Mesodermal cell (in vitro differentiated cells): ENCODE results near the gene ARHGAP15.

Source experiments
- H3K27ac ChIP-seq: 2 replicates; pipeline ENCODE4 v1.7.0; 2013; ENCODE audit warnings: mild to moderate bottlenecking, low read depth, low read length, moderate library complexity; ENCODE audit not compliant: severe bottlenecking
- H3K36me3 ChIP-seq: 2 replicates; pipeline ENCODE4 v1.7.1; 2013; ENCODE audit warnings: mild to moderate bottlenecking, low read length, moderate library complexity; ENCODE audit not compliant: control insufficient read depth, insufficient read depth
- H3K4me1 ChIP-seq: one replicate; pipeline ENCODE4 v1.7.1; 2013; ENCODE audit warnings: mild to moderate bottlenecking, low read length; ENCODE audit not compliant: insufficient read depth, control insufficient read depth, poor library complexity, severe bottlenecking
- H3K4me3 ChIP-seq: 2 replicates; pipeline ENCODE4 v1.7.0; 2013; ENCODE audit warnings: low read length, control low read depth, mild to moderate bottlenecking; ENCODE audit not compliant: insufficient read depth, poor library complexity, severe bottlenecking; ENCODE audit errors: extremely low read depth
- H3K9me3 ChIP-seq: 2 replicates; pipeline ENCODE4 v1.7.1; 2013; ENCODE audit warnings: mild to moderate bottlenecking, low read length, moderate library complexity; ENCODE audit not compliant: control insufficient read depth
- WGBS, 2 experiments: methylation state at CpG; one replicate each; pipeline ENCODE4 v1.1.5; 2013; ENCODE audit warnings: missing lambda C conversion rate in 2 of 2; ENCODE audit not compliant: insufficient coverage in 2 of 2; 5-methylcytosine and 5-hydroxymethylcytosine counted together

The ARHGAP15 gene

GRCh38 chr2:143501106-143501676 lies 372.0 kb downstream of the ARHGAP15 start:
- Histone ChIP-seq H3K27ac (no peak overlapping the region), H3K9me3 (no peaks in the 10 kb centered on the region), H3K4me1 (no peaks in the 10 kb centered on the region), H3K4me3 (no peak overlapping the region), H3K36me3 (no peaks in the 10 kb centered on the region)
- WGBS, 2 experiments, result 93% methylated on average over 4 of the region's 7 CpGs; no CpG with 5 or more reads in 1 of the 2 experiments

- WGBS, 2 experiments, result no CpG with 5 or more reads among the region's 2 CpGs
Observed at GRCh38 chr2:143503280-143503679, 374.1 kb downstream of the ARHGAP15 start.

GRCh38 chr2:143504397-143504796 lies 375.2 kb downstream of the ARHGAP15 start:
- no peak overlapping the region for H3K4me3 ChIP-seq
- H3K4me1 ChIP-seq, result no peaks in the 10 kb centered on the region
- no peaks in the 10 kb centered on the region for H3K36me3 ChIP-seq
- no peak overlapping the region for H3K27ac ChIP-seq
- WGBS, 2 experiments, result 88% methylated on average over 2 of the region's 2 CpGs; no CpG with 5 or more reads in 1 of the 2 experiments
- H3K9me3 ChIP-seq, result no peaks in the 10 kb centered on the region

More at GRCh38 chr2:143503280-143503679, 374.1 kb downstream of the ARHGAP15 start:
- Histone ChIP-seq H3K4me1 (no peaks in the 10 kb centered on the region), H3K4me3 (no peak overlapping the region), H3K27ac (no peak overlapping the region), H3K9me3 (no peaks in the 10 kb centered on the region), H3K36me3 (no peaks in the 10 kb centered on the region)

- H3K9me3 ChIP-seq, result no peaks in the 10 kb centered on the region
- no peak overlapping the region for H3K27ac ChIP-seq
- no peak overlapping the region for H3K4me3 ChIP-seq
- no peaks in the 10 kb centered on the region for H3K36me3 ChIP-seq
- H3K4me1 ChIP-seq, result no peaks in the 10 kb centered on the region
- WGBS, 2 experiments, result 100% methylated on average over 1 of the region's 1 CpG; no CpG with 5 or more reads in 1 of the 2 experiments
Observed at GRCh38 chr2:143505542-143505941, 376.3 kb downstream of the ARHGAP15 start.

- no peaks in the 10 kb centered on the region for H3K36me3 ChIP-seq
- no peak overlapping the region for H3K27ac ChIP-seq
- no peak overlapping the region for H3K4me3 ChIP-seq
- 0 to 17% methylated on average over 1 to 2 of the region's 2 CpGs for WGBS, 2 experiments
- H3K4me1 ChIP-seq, result no peaks in the 10 kb centered on the region
- H3K9me3 ChIP-seq, result no peaks in the 10 kb centered on the region
Observed at GRCh38 chr2:143513081-143513480, 383.9 kb downstream of the ARHGAP15 start.

GRCh38 chr2:143514413-143514812 lies 385.2 kb downstream of the ARHGAP15 start:
- H3K27ac ChIP-seq, result no peak overlapping the region
- no peaks in the 10 kb centered on the region for H3K36me3 ChIP-seq
- no peaks in the 10 kb centered on the region for H3K4me1 ChIP-seq
- WGBS, 2 experiments, result 63 to 88% methylated on average over 1 of the region's 1 CpG
- H3K9me3 ChIP-seq, result no peaks in the 10 kb centered on the region
- no peak overlapping the region for H3K4me3 ChIP-seq

GRCh38 chr2:143515318-143515717 lies 386.1 kb downstream of the ARHGAP15 start:
- H3K27ac ChIP-seq, result no peak overlapping the region
- H3K9me3 ChIP-seq, result no peaks in the 10 kb centered on the region
- no peak overlapping the region for H3K4me3 ChIP-seq
- no peaks in the 10 kb centered on the region for H3K36me3 ChIP-seq
- no peaks in the 10 kb centered on the region for H3K4me1 ChIP-seq

- H3K27ac ChIP-seq, result no peak overlapping the region
- H3K36me3 ChIP-seq, result no peaks in the 10 kb centered on the region
- H3K4me3 ChIP-seq, result no peak overlapping the region
- H3K9me3 ChIP-seq, result no peaks in the 10 kb centered on the region
- 83 to 100% methylated on average over 2 to 3 of the region's 3 CpGs for WGBS, 2 experiments
- H3K4me1 ChIP-seq, result peaks cover 9% of the 10 kb centered on the region
Observed at GRCh38 chr2:143519521-143519920, 390.3 kb downstream of the ARHGAP15 start.

GRCh38 chr2:143521396-143521795 lies 392.2 kb downstream of the ARHGAP15 start:
- H3K36me3 ChIP-seq, result no peaks in the 10 kb centered on the region

GRCh38 chr2:143522699-143523098 lies 393.5 kb downstream of the ARHGAP15 start:
- H3K9me3 ChIP-seq, result no peaks in the 10 kb centered on the region
- no peak overlapping the region for H3K4me3 ChIP-seq
- WGBS, 2 experiments, result 100% methylated on average over 1 of the region's 2 CpGs; no CpG with 5 or more reads in 1 of the 2 experiments
- H3K36me3 ChIP-seq, result no peaks in the 10 kb centered on the region
- no peak overlapping the region for H3K27ac ChIP-seq
- peaks cover 15% of the 10 kb centered on the region for H3K4me1 ChIP-seq

More at GRCh38 chr2:143521396-143521795, 392.2 kb downstream of the ARHGAP15 start:
- Histone ChIP-seq H3K9me3 (no peaks in the 10 kb centered on the region), H3K4me1 (peaks cover 15% of the 10 kb centered on the region), H3K27ac (no peak overlapping the region), H3K4me3 (no peak overlapping the region)
- no CpG with 5 or more reads among the region's 3 CpGs for WGBS, 2 experiments

- H3K36me3 ChIP-seq, result no peaks in the 10 kb centered on the region
- no peaks in the 10 kb centered on the region for H3K9me3 ChIP-seq
- no peak overlapping the region for H3K4me3 ChIP-seq
- H3K27ac ChIP-seq, result peak overlapping the region; percentile 84
- peaks cover 15% of the 10 kb centered on the region for H3K4me1 ChIP-seq
- WGBS, 2 experiments, result 67 to 94% methylated on average over 1 to 2 of the region's 2 CpGs
Observed at GRCh38 chr2:143524119-143524553, 394.9 kb downstream of the ARHGAP15 start.
